ENCODE data around the gene GALNTL6. TPM values are rescaled to one million over a fixed set of nuclear protein-coding genes. Genes with fewer than 3 reads are reported as not detected.

GALNTL6 gene
- total and polyA plus RNA-seq, 7 experiments from 2014 or later: not detected

DNA sequence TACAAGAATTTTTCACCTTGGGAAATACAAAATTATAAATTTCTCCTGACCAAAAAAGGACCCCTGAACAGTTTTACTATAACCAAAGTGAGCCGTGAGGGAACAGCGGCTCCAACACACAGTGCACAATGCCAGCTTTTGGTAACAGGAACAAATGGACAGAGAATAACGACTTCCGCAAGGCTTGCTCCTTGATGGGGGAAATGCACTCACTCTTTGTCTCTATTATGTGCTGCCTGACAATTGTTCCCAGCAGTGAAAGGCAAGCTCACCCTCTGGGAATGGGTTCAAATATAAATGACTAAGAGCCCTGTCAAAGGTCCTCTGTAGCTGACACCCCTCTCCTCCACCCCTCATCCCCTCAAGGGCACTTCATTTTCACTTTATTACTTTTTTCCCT, 1029.6 kb downstream of the GALNTL6 start:
- Histone ChIP-seq H3K27ac (ENCODE audit: low read depth, low read length) (no peak overlapping the region), H3K9me3 (ENCODE audit: control insufficient read depth in 2 of 3, low read length in 3 of 3) (no peaks in the 10 kb centered on the region), H3K27me3 (ENCODE audit: control insufficient read depth in 2 of 2, insufficient read depth in 2 of 2, low read length in 2 of 2) (no peaks in the 10 kb centered on the region), H3K4me3 (ENCODE audit: low read length) (no peak overlapping the region), H3K36me3 (ENCODE audit: control insufficient read depth in 2 of 3, insufficient read depth in 3 of 3, low read length in 3 of 3) (no peaks in the 10 kb centered on the region), H3K4me1 (ENCODE audit: control insufficient read depth in 2 of 2, insufficient read depth in 2 of 2, low read length in 2 of 2) (no peaks in the 10 kb centered on the region)
- ATAC-seq: no peak
- Mint-ChIP-seq H3K4me1 (no peaks in the 10 kb centered on the region), H3K4me3 (no peak overlapping the region), H3K27me3 (peaks cover 0 to 13% (median 0%) of the 10 kb centered on the region in 5 donors), H3K9me3 (peaks cover 0 to 3% (median 0%) of the 10 kb centered on the region in 11 donors), H3K27ac (no peak overlapping the region), H3K36me3 (no peaks in the 10 kb centered on the region)
- intact Hi-C loops (cut with micrococcal nuclease): no loop called here
- ChIA-PET POLR2A (no interaction called here), CTCF (no interaction called here)
- DNase-seq: no peak

DNA sequence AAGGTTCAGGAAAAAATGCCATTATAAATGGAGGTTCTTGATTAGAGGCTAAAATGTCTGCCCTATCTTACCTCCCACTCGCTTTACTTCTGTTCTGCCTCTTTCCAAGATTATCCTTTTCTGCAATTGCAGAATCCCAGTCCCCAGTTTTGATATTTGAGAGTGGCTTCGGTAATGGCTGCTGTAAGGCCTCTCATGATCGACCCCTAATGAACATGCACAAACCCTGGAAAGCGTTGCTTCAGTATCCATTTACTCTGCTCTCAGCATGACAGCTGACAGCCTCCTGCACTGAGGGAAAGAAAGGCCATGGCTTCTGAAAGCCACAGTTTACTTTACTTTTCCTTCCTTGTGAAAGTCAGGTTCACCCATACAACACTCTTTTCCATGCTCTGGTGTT, 1030.0 kb downstream of the GALNTL6 start:
- peaks cover 0 to 3% (median 0%) of the 10 kb centered on the region in 11 donors for H3K9me3 Mint-ChIP-seq
- ChIA-PET CTCF (no interaction called here), POLR2A (no interaction called here)
- Histone ChIP-seq H3K36me3 (ENCODE audit: control insufficient read depth in 2 of 3, insufficient read depth in 3 of 3, low read length in 3 of 3) (no peaks in the 10 kb centered on the region), H3K27me3 (ENCODE audit: control insufficient read depth in 2 of 2, insufficient read depth in 2 of 2, low read length in 2 of 2) (no peaks in the 10 kb centered on the region), H3K9me3 (ENCODE audit: control insufficient read depth in 2 of 3, low read length in 3 of 3) (no peaks in the 10 kb centered on the region), H3K4me3 (ENCODE audit: low read length) (no peak overlapping the region), H3K27ac (ENCODE audit: low read depth, low read length) (no peak overlapping the region), H3K4me1 (ENCODE audit: control insufficient read depth in 2 of 2, insufficient read depth in 2 of 2, low read length in 2 of 2) (no peaks in the 10 kb centered on the region)
- H3K27ac Mint-ChIP-seq: no peak overlapping the region
- peaks cover 0 to 13% (median 0%) of the 10 kb centered on the region in 5 donors for H3K27me3 Mint-ChIP-seq
- DNase-seq (no peak), ATAC-seq (no peak)
- H3K4me1 Mint-ChIP-seq: no peaks in the 10 kb centered on the region
- H3K36me3 Mint-ChIP-seq: no peaks in the 10 kb centered on the region
- H3K4me3 Mint-ChIP-seq: no peak overlapping the region
- intact Hi-C loops (cut with micrococcal nuclease): no loop called here

DNA sequence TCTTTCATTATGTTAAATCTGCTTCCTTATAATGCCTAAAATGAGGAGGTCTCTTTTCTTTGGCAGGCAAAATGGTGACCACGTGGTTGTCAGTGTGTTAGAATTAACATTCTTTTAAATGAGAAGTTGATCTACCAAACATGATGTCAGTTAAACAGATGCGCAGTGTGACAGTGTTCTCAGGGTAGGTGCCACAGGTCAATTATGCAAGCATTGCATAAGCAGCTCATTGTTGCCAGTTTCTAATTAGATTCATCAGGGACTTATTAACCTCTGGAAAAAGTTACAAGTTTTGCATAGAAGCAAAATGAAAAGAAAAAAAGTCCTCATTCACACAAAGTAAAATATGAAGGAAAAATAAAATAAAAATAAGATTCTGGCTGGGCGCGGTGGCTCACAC, 1031.4 kb downstream of the GALNTL6 start:
- Mint-ChIP-seq H3K4me1 (no peaks in the 10 kb centered on the region), H3K36me3 (no peaks in the 10 kb centered on the region), H3K4me3 (no peak overlapping the region), H3K27ac (no peak overlapping the region), H3K9me3 (peaks cover 0 to 3% (median 0%) of the 10 kb centered on the region in 11 donors), H3K27me3 (peaks cover 0 to 10% (median 0%) of the 10 kb centered on the region in 5 donors)
- ATAC-seq (no peak), DNase-seq (no peak)
- POLR2A ChIA-PET: no interaction called here
- Histone ChIP-seq H3K27ac (ENCODE audit: low read depth, low read length) (no peak overlapping the region), H3K9me3 (ENCODE audit: control insufficient read depth in 2 of 3, low read length in 3 of 3) (no peaks in the 10 kb centered on the region), H3K4me3 (ENCODE audit: low read length) (no peak overlapping the region), H3K27me3 (ENCODE audit: control insufficient read depth in 2 of 2, insufficient read depth in 2 of 2, low read length in 2 of 2) (no peaks in the 10 kb centered on the region), H3K36me3 (ENCODE audit: control insufficient read depth in 2 of 3, insufficient read depth in 3 of 3, low read length in 3 of 3) (no peaks in the 10 kb centered on the region), H3K4me1 (ENCODE audit: control insufficient read depth in 2 of 2, insufficient read depth in 2 of 2, low read length in 2 of 2) (no peaks in the 10 kb centered on the region)
- intact Hi-C loops (cut with micrococcal nuclease): no loop called here
- CTCF ChIA-PET: no interaction called here

DNA sequence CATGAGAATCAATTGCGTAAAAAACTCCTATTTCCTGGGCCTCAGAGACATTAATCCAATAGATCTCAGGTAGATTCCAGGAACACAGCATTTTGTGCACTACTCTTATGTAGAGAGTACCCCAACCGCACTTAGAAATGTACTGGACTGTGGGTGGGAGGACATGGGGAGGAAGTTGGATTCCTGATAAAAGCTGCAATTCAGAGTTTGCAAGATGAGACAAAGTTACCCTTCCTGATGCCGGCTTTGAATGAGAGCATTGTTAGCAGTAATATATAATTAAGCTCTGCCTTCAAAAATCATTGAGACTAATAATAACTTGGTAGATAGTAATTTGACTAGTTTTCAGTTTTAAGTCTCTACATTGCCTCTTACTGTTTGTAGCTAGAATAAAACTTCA, 1032.1 kb downstream of the GALNTL6 start:
- no peak for ATAC-seq
- Histone ChIP-seq H3K4me3 (ENCODE audit: low read length) (no peak overlapping the region), H3K4me1 (ENCODE audit: control insufficient read depth in 2 of 2, insufficient read depth in 2 of 2, low read length in 2 of 2) (no peaks in the 10 kb centered on the region), H3K27me3 (ENCODE audit: control insufficient read depth in 2 of 2, insufficient read depth in 2 of 2, low read length in 2 of 2) (no peaks in the 10 kb centered on the region), H3K36me3 (ENCODE audit: control insufficient read depth in 2 of 3, insufficient read depth in 3 of 3, low read length in 3 of 3) (no peaks in the 10 kb centered on the region), H3K27ac (ENCODE audit: low read depth, low read length) (no peak overlapping the region), H3K9me3 (ENCODE audit: control insufficient read depth in 2 of 3, low read length in 3 of 3) (no peaks in the 10 kb centered on the region)
- CTCF ChIA-PET: no interaction called here
- Mint-ChIP-seq H3K4me3 (no peak overlapping the region), H3K4me1 (no peaks in the 10 kb centered on the region), H3K9me3 (peaks cover 0 to 6% (median 0%) of the 10 kb centered on the region in 11 donors), H3K27ac (no peak overlapping the region), H3K27me3 (peaks cover 0 to 9% (median 0%) of the 10 kb centered on the region in 5 donors), H3K36me3 (no peaks in the 10 kb centered on the region)
- intact Hi-C loops (cut with micrococcal nuclease): no loop called here
- POLR2A ChIA-PET: no interaction called here
- no peak for DNase-seq

DNA sequence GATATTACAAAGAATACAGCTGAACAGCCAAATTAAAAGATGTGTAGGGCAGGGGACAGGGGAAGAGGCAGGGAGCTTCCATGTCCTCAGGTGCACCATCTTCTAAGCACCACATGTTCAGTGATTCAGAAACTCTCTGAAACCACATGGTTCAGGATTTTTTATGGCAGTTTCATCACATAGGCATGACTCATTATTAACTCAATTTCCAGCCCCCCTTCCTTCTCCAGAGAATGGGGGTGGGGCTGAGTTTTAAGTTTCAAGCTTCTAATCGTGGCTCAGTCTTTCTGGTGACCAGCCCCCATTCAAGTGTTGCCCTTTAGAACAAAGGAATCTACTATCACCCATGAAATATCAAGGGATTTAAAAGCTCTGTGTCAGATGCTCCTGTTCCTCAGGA, 1037.6 kb downstream of the GALNTL6 start:
- no peak for DNase-seq
- Histone ChIP-seq H3K9me3 (ENCODE audit: control insufficient read depth in 2 of 3, low read length in 3 of 3) (no peaks in the 10 kb centered on the region), H3K4me1 (ENCODE audit: control insufficient read depth in 2 of 2, insufficient read depth in 2 of 2, low read length in 2 of 2) (no peaks in the 10 kb centered on the region), H3K27me3 (ENCODE audit: control insufficient read depth in 2 of 2, insufficient read depth in 2 of 2, low read length in 2 of 2) (no peaks in the 10 kb centered on the region), H3K36me3 (ENCODE audit: control insufficient read depth in 2 of 3, insufficient read depth in 3 of 3, low read length in 3 of 3) (no peaks in the 10 kb centered on the region), H3K4me3 (ENCODE audit: low read length) (no peak overlapping the region), H3K27ac (ENCODE audit: low read depth, low read length) (no peak overlapping the region)
- CTCF ChIA-PET: no interaction called here
- Mint-ChIP-seq H3K4me3 (no peak overlapping the region), H3K27me3 (peaks cover 0 to 11% (median 0%) of the 10 kb centered on the region in 5 donors), H3K27ac (no peak overlapping the region), H3K4me1 (no peaks in the 10 kb centered on the region), H3K9me3 (peaks cover 0 to 7% (median 1%) of the 10 kb centered on the region in 11 donors), H3K36me3 (no peaks in the 10 kb centered on the region)
- intact Hi-C loops (cut with micrococcal nuclease): no loop called here
- POLR2A ChIA-PET: no interaction called here
- ATAC-seq: no peak

DNA sequence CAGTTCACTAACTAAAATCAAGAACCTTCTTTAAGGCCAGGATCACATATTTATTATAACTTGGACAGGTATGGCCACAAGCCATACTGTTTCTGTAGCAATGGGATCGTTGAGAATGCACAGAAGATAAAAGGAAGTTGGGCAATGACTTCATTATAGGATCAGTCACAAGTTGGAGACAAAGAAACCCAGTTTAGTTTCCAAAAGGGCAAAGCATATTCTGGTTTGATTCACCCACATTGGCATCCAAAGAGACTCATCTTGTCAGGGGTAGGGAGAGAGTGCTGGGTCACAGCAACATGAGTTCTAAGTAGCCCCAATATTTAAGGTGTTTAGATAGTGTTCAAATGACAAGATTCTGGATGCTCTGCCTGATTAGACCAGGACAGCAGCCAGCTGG, 1038.3 kb downstream of the GALNTL6 start:
- Mint-ChIP-seq H3K4me1 (no peaks in the 10 kb centered on the region), H3K27ac (no peak overlapping the region)

DNA sequence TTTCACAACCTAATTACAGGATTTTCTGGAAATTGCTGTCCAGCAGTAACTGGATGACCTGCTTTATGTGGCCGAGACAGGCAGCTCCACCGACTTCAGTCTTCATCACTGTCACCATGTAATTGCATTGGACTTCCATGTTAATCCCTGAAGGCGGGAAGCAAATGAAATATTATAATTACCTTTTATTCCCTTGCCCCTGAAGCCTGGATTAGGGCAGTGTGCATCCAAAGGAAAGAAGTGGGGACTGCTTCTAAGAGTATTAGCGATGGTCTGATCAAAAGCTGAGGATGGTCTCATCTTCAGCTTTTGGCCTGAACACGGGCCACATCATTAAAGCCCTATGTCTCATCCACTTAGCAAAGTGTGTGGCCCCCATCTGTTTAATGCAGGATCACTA, 1043.8 kb downstream of the GALNTL6 start:
- H3K9me3 Mint-ChIP-seq: peaks cover 0 to 4% (median 1%) of the 10 kb centered on the region in 11 donors
- H3K36me3 Mint-ChIP-seq: peaks cover 0 to 2% (median under 1%) of the 10 kb centered on the region in 5 donors
- peaks cover 0 to 7% (median 2%) of the 10 kb centered on the region in 5 donors for H3K27me3 Mint-ChIP-seq
- no peak overlapping the region for H3K27ac ChIP-seq (ENCODE audit: low read depth, low read length)
- ChIA-PET CTCF (no interaction called here), POLR2A (no interaction called here)
- no peaks in the 10 kb centered on the region for H3K4me1 ChIP-seq (ENCODE audit: control insufficient read depth in 2 of 2, insufficient read depth in 2 of 2, low read length in 2 of 2)
- intact Hi-C loops (cut with micrococcal nuclease): no loop called here
- H3K27ac Mint-ChIP-seq: no peak overlapping the region
- H3K27me3 ChIP-seq (ENCODE audit: control insufficient read depth in 2 of 2, insufficient read depth in 2 of 2, low read length in 2 of 2): no peaks in the 10 kb centered on the region
- H3K4me3 ChIP-seq (ENCODE audit: low read length): no peak overlapping the region
- H3K9me3 ChIP-seq (ENCODE audit: control insufficient read depth in 2 of 3, low read length in 3 of 3): no peaks in the 10 kb centered on the region
- H3K4me3 Mint-ChIP-seq: no peak overlapping the region
- ATAC-seq (no peak), DNase-seq (no peak)
- H3K4me1 Mint-ChIP-seq: no peaks in the 10 kb centered on the region
- H3K36me3 ChIP-seq (ENCODE audit: control insufficient read depth in 2 of 3, insufficient read depth in 3 of 3, low read length in 3 of 3): no peaks in the 10 kb centered on the region

More for the DNA sequence above, 1038.3 kb downstream of the GALNTL6 start:
- CTCF ChIA-PET: no interaction called here
- intact Hi-C loops (cut with micrococcal nuclease): no loop called here
- Histone ChIP-seq H3K36me3 (ENCODE audit: control insufficient read depth in 2 of 3, insufficient read depth in 3 of 3, low read length in 3 of 3) (no peaks in the 10 kb centered on the region), H3K9me3 (ENCODE audit: control insufficient read depth in 2 of 3, low read length in 3 of 3) (no peaks in the 10 kb centered on the region), H3K4me3 (ENCODE audit: low read length) (no peak overlapping the region), H3K27ac (ENCODE audit: low read depth, low read length) (no peak overlapping the region), H3K4me1 (ENCODE audit: control insufficient read depth in 2 of 2, insufficient read depth in 2 of 2, low read length in 2 of 2) (no peaks in the 10 kb centered on the region), H3K27me3 (ENCODE audit: control insufficient read depth in 2 of 2, insufficient read depth in 2 of 2, low read length in 2 of 2) (no peaks in the 10 kb centered on the region)
- POLR2A ChIA-PET: no interaction called here
- no peak for ATAC-seq
- Mint-ChIP-seq H3K36me3 (no peaks in the 10 kb centered on the region), H3K4me3 (no peak overlapping the region), H3K27me3 (peaks cover 0 to 11% (median 0%) of the 10 kb centered on the region in 5 donors), H3K9me3 (peaks cover 0 to 7% (median 1%) of the 10 kb centered on the region in 11 donors)
- no peak for DNase-seq

Data from naive thymus-derived CD4-positive, alpha-beta T cell (primary cell).